Neural cell (in vitro differentiated cells): ENCODE results near the gene MRGPRD. TPM values are rescaled to one million over a fixed set of nuclear protein-coding genes. Genes with fewer than 3 reads are reported as not detected.

Experiments used
- H2AFZ ChIP-seq: fragments of 200-600, 300-800 bp; sonication (generic), shearing (Covaris generic); 2 replicates; pipeline ENCODE4 v1.6.0; 2014; ENCODE audit warnings: low read depth, mild to moderate bottlenecking, antibody characterized with exemption, low read length, moderate library complexity
- H3F3A ChIP-seq: fragments of 200-600 bp; shearing (Covaris generic); 2 replicates; pipeline ENCODE4 v1.6.1; 2016; ENCODE audit warnings: mild to moderate bottlenecking, moderate library complexity, mixed read lengths, antibody characterized with exemption, low read length; ENCODE audit not compliant: insufficient read depth, poor library complexity, severe bottlenecking
- H3K27ac ChIP-seq: fragments of 200-600, 300-800 bp; sonication (generic), shearing (Covaris generic); 2 replicates; pipeline ENCODE4 v1.5.1; 2014; ENCODE audit warnings: mild to moderate bottlenecking, low read length, moderate library complexity
- H3K27me3 ChIP-seq: fragments of 300-800, 200-600 bp; sonication (generic), shearing (Covaris generic); 2 replicates; pipeline ENCODE4 v1.6.0; 2014; ENCODE audit warnings: mild to moderate bottlenecking, low read depth, low read length, moderate library complexity; ENCODE audit not compliant: insufficient read depth
- H3K36me3 ChIP-seq: fragments of 300-800, 200-600 bp; sonication (generic), shearing (Covaris generic); 2 replicates; pipeline ENCODE4 v1.5.1; 2014; ENCODE audit warnings: mild to moderate bottlenecking, antibody characterized with exemption, low read length, moderate library complexity; ENCODE audit not compliant: insufficient read depth
- H3K4me2 ChIP-seq: fragments of 300-800, 200-600 bp; sonication (generic), shearing (Covaris generic); 2 replicates; pipeline ENCODE4 v1.6.0; 2014; ENCODE audit warnings: mild to moderate bottlenecking, low read length
- H3K4me3 ChIP-seq: fragments of 300-800, 200-600 bp; sonication (generic), shearing (Covaris generic); 2 replicates; pipeline ENCODE4 v1.5.1; 2014; ENCODE audit warnings: mild to moderate bottlenecking, low read length, moderate library complexity
- H3K79me2 ChIP-seq: fragments of 200-600 bp; shearing (Covaris generic); replicated peaks from 2 replicates; pipeline ENCODE4 v1.6.0; 2014; ENCODE audit warnings: mild to moderate bottlenecking, low read length, moderate library complexity; ENCODE audit not compliant: insufficient read depth
- H3K9ac ChIP-seq: fragments of 300-800, 200-600 bp; sonication (generic), shearing (Covaris generic); 2 replicates; pipeline ENCODE4 v1.6.1; 2016; ENCODE audit warnings: mild to moderate bottlenecking, low read length, mixed read lengths
- H3K9me2 ChIP-seq: fragments of 200-600 bp; shearing (Covaris generic); 2 replicates; pipeline ENCODE4 v1.6.1; 2016; ENCODE audit warnings: mild to moderate bottlenecking, low read length, mixed read lengths; ENCODE audit not compliant: insufficient read depth
- H3K9me3 ChIP-seq: fragments of 200-600, 300-800 bp; sonication (generic), shearing (Covaris generic); 2 replicates; pipeline ENCODE4 v1.6.1; 2016; ENCODE audit warnings: mild to moderate bottlenecking, mixed run types, low read length, moderate library complexity, mixed read lengths
- H4K20me1 ChIP-seq: fragments of 200-600 bp; shearing (Covaris generic); 2 replicates; pipeline ENCODE4 v1.6.1; 2016; ENCODE audit warnings: mild to moderate bottlenecking, mixed run types; ENCODE audit not compliant: insufficient read depth
- EP300 ChIP-seq: fragments of 450-650 bp; conservative IDR thresholded peaks from 2 replicates; pipeline ENCODE4 v1.6.1; 2014; ENCODE audit warnings: antibody characterized with exemption, mild to moderate bottlenecking, moderate library complexity; ENCODE audit not compliant: poor library complexity, severe bottlenecking
- EZH2 ChIP-seq: fragments of 200-600, 300-800 bp; shearing (Covaris generic), sonication (generic); IDR thresholded peaks from 2 replicates; pipeline ENCODE4 v1.6.1; 2014; ENCODE audit warnings: antibody characterized with exemption, low read length, borderline replicate concordance, mild to moderate bottlenecking; ENCODE audit not compliant: insufficient read depth, poor library complexity, severe bottlenecking
- MXI1 ChIP-seq: fragments of 450-650 bp; conservative IDR thresholded peaks from 2 replicates; pipeline ENCODE4 v1.6.1; 2014; ENCODE audit warnings: antibody characterized with exemption, mild to moderate bottlenecking; ENCODE audit not compliant: poor library complexity, severe bottlenecking
- POLR2AphosphoS5 ChIP-seq: IDR thresholded peaks from 2 replicates; pipeline ENCODE4 v1.6.1; 2012
- RAD21 ChIP-seq: fragments of 450-650 bp; conservative IDR thresholded peaks from 2 replicates; pipeline ENCODE4 v1.6.1; 2014; ENCODE audit warnings: antibody characterized with exemption, mild to moderate bottlenecking, moderate library complexity
- SMC3 ChIP-seq: fragments of 450-650 bp; conservative IDR thresholded peaks from 2 replicates; pipeline ENCODE4 v1.6.1; 2014; ENCODE audit warnings: antibody characterized with exemption, mild to moderate bottlenecking, moderate library complexity; ENCODE audit not compliant: poor library complexity
- TAF1 ChIP-seq: IDR thresholded peaks from 2 replicates; pipeline ENCODE4 v1.6.1; 2012; ENCODE audit warnings: low read depth
- polyA plus RNA-seq: library from polyadenylated mRNA; depleted of rRNA; stranded (reverse); fragments of >200 nt; gene quantifications from 2 replicates; pipeline ENCODE4 v1.2.3, GENCODE V29; 2014
- TF ChIP-seq, protein P1 (sequence below): fragments of 450-650 bp; IDR thresholded peaks from 2 replicates; pipeline ENCODE4 v1.5.1; 2014; ENCODE audit warnings: antibody characterized with exemption, mild to moderate bottlenecking, moderate library complexity; ENCODE audit not compliant: poor library complexity, severe bottlenecking
- TF ChIP-seq, protein P2 (sequence below): IDR thresholded peaks from 2 replicates; pipeline ENCODE4 v1.6.1; 2012; ENCODE audit warnings: borderline replicate concordance

The MRGPRD gene
- polyA plus RNA-seq, 1 donor from 2014 or later: not detected

GRCh38 chr11:68938088-68938487 is 42.7 kb downstream of the MRGPRD start:
- H4K20me1 ChIP-seq: no peaks in the 10 kb centered on the region
- no peaks in the 10 kb centered on the region for H3F3A ChIP-seq
- no peak overlapping the region for H3K4me2 ChIP-seq
- no peaks in the 10 kb centered on the region for H3K79me2 ChIP-seq
- TF ChIP-seq SMC3 (no peak), RAD21 (no peak), MXI1 (no peak), TAF1 (no peak), EP300 (no peak), EZH2 (no peak), POLR2AphosphoS5 (no peak)
- TF ChIP-seq, protein P1, sequence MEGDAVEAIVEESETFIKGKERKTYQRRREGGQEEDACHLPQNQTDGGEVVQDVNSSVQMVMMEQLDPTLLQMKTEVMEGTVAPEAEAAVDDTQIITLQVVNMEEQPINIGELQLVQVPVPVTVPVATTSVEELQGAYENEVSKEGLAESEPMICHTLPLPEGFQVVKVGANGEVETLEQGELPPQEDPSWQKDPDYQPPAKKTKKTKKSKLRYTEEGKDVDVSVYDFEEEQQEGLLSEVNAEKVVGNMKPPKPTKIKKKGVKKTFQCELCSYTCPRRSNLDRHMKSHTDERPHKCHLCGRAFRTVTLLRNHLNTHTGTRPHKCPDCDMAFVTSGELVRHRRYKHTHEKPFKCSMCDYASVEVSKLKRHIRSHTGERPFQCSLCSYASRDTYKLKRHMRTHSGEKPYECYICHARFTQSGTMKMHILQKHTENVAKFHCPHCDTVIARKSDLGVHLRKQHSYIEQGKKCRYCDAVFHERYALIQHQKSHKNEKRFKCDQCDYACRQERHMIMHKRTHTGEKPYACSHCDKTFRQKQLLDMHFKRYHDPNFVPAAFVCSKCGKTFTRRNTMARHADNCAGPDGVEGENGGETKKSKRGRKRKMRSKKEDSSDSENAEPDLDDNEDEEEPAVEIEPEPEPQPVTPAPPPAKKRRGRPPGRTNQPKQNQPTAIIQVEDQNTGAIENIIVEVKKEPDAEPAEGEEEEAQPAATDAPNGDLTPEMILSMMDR: no peak
- TF ChIP-seq, protein P2, sequence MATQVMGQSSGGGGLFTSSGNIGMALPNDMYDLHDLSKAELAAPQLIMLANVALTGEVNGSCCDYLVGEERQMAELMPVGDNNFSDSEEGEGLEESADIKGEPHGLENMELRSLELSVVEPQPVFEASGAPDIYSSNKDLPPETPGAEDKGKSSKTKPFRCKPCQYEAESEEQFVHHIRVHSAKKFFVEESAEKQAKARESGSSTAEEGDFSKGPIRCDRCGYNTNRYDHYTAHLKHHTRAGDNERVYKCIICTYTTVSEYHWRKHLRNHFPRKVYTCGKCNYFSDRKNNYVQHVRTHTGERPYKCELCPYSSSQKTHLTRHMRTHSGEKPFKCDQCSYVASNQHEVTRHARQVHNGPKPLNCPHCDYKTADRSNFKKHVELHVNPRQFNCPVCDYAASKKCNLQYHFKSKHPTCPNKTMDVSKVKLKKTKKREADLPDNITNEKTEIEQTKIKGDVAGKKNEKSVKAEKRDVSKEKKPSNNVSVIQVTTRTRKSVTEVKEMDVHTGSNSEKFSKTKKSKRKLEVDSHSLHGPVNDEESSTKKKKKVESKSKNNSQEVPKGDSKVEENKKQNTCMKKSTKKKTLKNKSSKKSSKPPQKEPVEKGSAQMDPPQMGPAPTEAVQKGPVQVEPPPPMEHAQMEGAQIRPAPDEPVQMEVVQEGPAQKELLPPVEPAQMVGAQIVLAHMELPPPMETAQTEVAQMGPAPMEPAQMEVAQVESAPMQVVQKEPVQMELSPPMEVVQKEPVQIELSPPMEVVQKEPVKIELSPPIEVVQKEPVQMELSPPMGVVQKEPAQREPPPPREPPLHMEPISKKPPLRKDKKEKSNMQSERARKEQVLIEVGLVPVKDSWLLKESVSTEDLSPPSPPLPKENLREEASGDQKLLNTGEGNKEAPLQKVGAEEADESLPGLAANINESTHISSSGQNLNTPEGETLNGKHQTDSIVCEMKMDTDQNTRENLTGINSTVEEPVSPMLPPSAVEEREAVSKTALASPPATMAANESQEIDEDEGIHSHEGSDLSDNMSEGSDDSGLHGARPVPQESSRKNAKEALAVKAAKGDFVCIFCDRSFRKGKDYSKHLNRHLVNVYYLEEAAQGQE: no peak
- no peaks in the 10 kb centered on the region for H3K9me3 ChIP-seq
- no peaks in the 10 kb centered on the region for H3K36me3 ChIP-seq
- no peaks in the 10 kb centered on the region for H3K9me2 ChIP-seq
- H3K27ac ChIP-seq: no peak overlapping the region
- H3K4me3 ChIP-seq: no peak overlapping the region
- H2AFZ ChIP-seq: no peak overlapping the region
- no peaks in the 10 kb centered on the region for H3K27me3 ChIP-seq
- H3K9ac ChIP-seq: no peak overlapping the region

- no peak overlapping the region for H3K9ac ChIP-seq
- H3K27ac ChIP-seq: no peak overlapping the region
- H3F3A ChIP-seq: no peaks in the 10 kb centered on the region
- no peaks in the 10 kb centered on the region for H3K9me3 ChIP-seq
- H4K20me1 ChIP-seq: no peaks in the 10 kb centered on the region
- H3K79me2 ChIP-seq: no peaks in the 10 kb centered on the region
- no peaks in the 10 kb centered on the region for H3K9me2 ChIP-seq
- H3K4me2 ChIP-seq: no peak overlapping the region
- H3K27me3 ChIP-seq: no peaks in the 10 kb centered on the region
- no peak overlapping the region for H3K4me3 ChIP-seq
- no peak overlapping the region for H2AFZ ChIP-seq
- H3K36me3 ChIP-seq: no peaks in the 10 kb centered on the region
- TF ChIP-seq, protein P1: no peak
- TF ChIP-seq MXI1 (no peak), TAF1 (no peak)
Observed at GRCh38 chr11:68936676-68937620, 43.8 kb downstream of the MRGPRD start.
